ENCODE results near the gene TRIM45. TPM values are rescaled to one million over a fixed set of nuclear protein-coding genes. Genes with fewer than 3 reads are reported as not detected.

The TRIM45 gene
- total RNA-seq, 1 experiment from 2014 or later, result 11.7 TPM

GRCh38 chr1:117147856-117148588 lies 26.5 kb upstream of the TRIM45 start:
- Histone ChIP-seq H3K79me2 (ENCODE audit: insufficient read depth, low read length) (no peaks in the 10 kb centered on the region), H3K4ac (ENCODE audit: low read depth, low read length) (no peak overlapping the region), H2AFZ (ENCODE audit: low read length) (no peak overlapping the region), H3K9me3 (ENCODE audit: control insufficient read depth, low read depth, low read length) (no peaks in the 10 kb centered on the region), H4K20me1 (ENCODE audit: control insufficient read depth, insufficient read depth, insufficient read length) (no peaks in the 10 kb centered on the region), H2BK5ac (ENCODE audit: insufficient read length, low read length) (no peak overlapping the region), H2AK5ac (ENCODE audit: insufficient read length, low read length) (no peak overlapping the region), H3K4me1 (ENCODE audit: insufficient read depth, low read length) (peaks cover 3% of the 10 kb centered on the region; the same call in 1 of the 2 replicates), H3K14ac (ENCODE audit: insufficient read depth, low read length) (no peak overlapping the region), H3K56ac (ENCODE audit: insufficient read length, low read depth, low read length) (no peak overlapping the region), H2BK120ac (ENCODE audit: low read depth, low read length, poor library complexity, severe bottlenecking) (no peak overlapping the region), H3T11ph (ENCODE audit: low read length) (no peak overlapping the region), H3K18ac (ENCODE audit: insufficient read length, low read depth, low read length) (no peak overlapping the region), H3K9ac (ENCODE audit: extremely low read depth, insufficient read length, low read length) (no peak overlapping the region), H3K23ac (ENCODE audit: insufficient read length, low read depth, low read length) (no peak overlapping the region), H4K91ac (ENCODE audit: insufficient read length, low read depth, low read length) (no peak overlapping the region), H3K27ac (ENCODE audit: insufficient read length, low read depth, low read length) (no peak overlapping the region), H4K8ac (replicated peaks; ENCODE audit: insufficient read length, low read depth, low read length) (no peak overlapping the region), H3K23me2 (ENCODE audit: insufficient read length, low read depth, low read length, poor library complexity, severe bottlenecking) (no peaks in the 10 kb centered on the region), H3K27me3 (ENCODE audit: insufficient read depth, low read length) (no peaks in the 10 kb centered on the region), H2BK20ac (ENCODE audit: low read depth, low read length, poor library complexity, severe bottlenecking) (no peak overlapping the region), H2BK15ac (ENCODE audit: low read depth, low read length) (no peak overlapping the region), H2BK12ac (ENCODE audit: insufficient read length, low read depth, low read length) (no peak overlapping the region), H4K5ac (ENCODE audit: insufficient read length, low read depth, low read length) (no peak overlapping the region), H3K79me1 (ENCODE audit: insufficient read depth, low read depth, low read length, poor library complexity, severe bottlenecking) (no peaks in the 10 kb centered on the region), H3K4me2 (ENCODE audit: insufficient read depth, insufficient read length, low read length) (no peak overlapping the region)
- no peak overlapping the region for H3K4me3 Mint-ChIP-seq
- H3K27ac Mint-ChIP-seq, result no peak overlapping the region
- peaks cover 5 to 14% (median 11%) of the 10 kb centered on the region in 3 experiments; a peak in 6 of 7 replicates for H3K36me3 Mint-ChIP-seq (ENCODE audit: insufficient read depth in 1 of 3, low read depth in 3 of 3)
- peaks cover 21 to 24% of the 10 kb centered on the region in 2 experiments for H3K4me1 Mint-ChIP-seq
- WGBS (ENCODE audit: extremely low coverage, insufficient read length, low lambda C conversion rate), result no CpG with 5 or more reads among the region's 5 CpGs
- H3K9me3 Mint-ChIP-seq, result peaks cover 8 to 9% of the 10 kb centered on the region in 2 experiments; a peak in 4 of 5 replicates
- DNase-seq, result no peak
- H3K27me3 Mint-ChIP-seq (ENCODE audit: low read depth), result no peaks in the 10 kb centered on the region
- TF ChIP-seq CTCF (conservative IDR thresholded peaks at IDR 0.05), result no peak

Measured in H9 (cell line).